NOMO-1 (cell line): ENCODE data around the gene GLIS1.
"Not testable (repeated sequence)": the region's sequence is repeated elsewhere in the genome, so short reads cannot be mapped to it uniquely, and the experiment has no call there.

Experiments used
- DNase-seq, 2 experiments: peaks; one replicate each; lab custom pipeline; 2025; ENCODE audit not compliant: unreplicated experiment in 2 of 2; lab: John Stamatoyannopoulos, UW

Gene GLIS1

DNA sequence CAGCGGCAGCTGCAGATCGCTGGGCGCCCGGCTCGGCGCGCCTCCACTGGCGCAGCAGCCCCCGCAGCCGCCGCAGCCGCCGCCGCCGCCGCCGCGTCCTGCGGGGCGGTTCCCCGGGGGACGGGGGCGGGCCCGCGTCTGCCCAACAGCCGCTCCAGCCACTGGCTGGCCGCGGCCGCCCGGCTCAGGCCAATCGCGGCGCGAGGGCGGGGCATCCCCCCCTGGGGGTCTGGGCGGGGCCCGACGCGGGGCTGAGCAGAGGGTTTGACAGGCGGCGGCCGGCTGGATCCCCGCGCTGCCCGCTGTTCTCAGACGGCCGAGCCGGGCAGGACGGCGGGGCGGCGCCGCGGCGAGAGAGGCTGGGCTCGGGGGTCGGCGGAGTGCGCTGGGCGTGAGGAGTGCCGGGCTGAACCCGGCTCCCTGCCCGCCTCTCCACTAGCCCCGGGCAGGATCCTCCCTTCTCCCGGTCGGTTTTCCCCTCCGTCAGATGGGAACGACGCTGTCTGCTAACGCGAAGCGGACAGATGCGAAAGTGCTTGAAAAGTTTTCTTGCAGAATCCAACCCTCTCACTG lies at the start of gene GLIS1:
GLIS1 (minus strand) TSS at position 56 of the 573 bp plus-strand sequence. CDS start 1,100 bp downstream, outside the sequence.
- DNase-seq: peak; percentile 58 to 72

DNA sequence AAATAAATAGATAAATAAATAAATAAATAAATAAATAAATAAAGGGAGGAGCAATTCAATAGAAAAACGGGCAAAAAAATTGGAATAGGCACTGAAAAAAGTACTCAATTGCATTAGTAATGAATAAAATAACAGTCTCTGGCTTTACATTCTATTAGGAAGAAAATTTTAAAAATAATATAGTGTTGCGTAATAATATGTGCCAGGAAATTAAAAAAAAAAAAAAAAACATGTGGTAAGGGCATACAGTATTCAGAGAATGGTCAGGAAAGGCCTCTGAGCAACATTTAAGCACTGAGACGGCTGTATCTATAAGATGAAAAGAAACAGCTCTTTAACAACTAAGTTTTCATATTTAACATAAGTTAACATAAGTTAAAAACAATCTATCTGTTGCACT lies 48.7 kb upstream of the GLIS1 start:
- DNase-seq: no peak

DNA sequence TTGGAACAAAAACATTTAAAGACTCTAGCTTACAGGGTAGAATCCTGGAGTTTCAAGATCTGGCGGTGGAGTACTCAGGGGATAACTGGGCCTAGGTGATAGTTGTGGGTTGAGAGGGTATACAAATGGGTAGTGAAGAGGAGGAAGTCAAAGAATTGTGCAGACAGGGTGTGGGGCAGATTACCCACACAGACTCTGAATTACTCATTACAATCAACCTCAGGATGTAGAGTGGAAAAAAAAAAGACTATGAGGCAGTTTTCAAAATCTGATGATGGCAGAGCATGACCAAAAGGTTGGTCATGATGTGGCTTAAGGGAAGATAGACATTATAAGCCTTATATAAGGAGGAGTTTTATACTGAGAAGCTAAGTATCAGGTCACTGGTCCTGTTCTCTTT lies 44.1 kb upstream of the GLIS1 start:
- DNase-seq: no peak

- DNase-seq: no peak
Observed at GRCh38 chr1:53781654-53782053, 42.7 kb upstream of the GLIS1 start.

GRCh38 chr1:53777272-53777671 lies 38.3 kb upstream of the GLIS1 start:
- no peak for DNase-seq

DNA sequence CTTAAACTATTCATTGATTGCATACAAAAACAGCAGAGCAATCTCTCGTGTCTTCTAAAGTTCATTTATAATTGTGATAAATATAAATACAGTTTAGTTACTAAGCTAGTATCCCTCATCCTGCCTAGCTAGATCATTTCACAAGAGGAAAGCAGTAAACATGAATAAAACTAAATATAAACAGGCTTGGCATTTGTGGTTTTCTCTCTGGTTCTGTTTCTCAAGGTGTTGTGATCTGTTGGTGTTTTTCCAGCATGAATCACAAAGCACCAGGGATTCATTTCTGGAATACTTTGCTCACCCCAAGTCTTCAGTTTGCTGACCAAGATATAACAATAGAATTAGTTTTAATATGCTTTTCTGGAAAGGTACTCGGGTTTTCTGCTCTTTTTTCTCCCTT lies 32.7 kb upstream of the GLIS1 start:
- DNase-seq: no peak

DNA sequence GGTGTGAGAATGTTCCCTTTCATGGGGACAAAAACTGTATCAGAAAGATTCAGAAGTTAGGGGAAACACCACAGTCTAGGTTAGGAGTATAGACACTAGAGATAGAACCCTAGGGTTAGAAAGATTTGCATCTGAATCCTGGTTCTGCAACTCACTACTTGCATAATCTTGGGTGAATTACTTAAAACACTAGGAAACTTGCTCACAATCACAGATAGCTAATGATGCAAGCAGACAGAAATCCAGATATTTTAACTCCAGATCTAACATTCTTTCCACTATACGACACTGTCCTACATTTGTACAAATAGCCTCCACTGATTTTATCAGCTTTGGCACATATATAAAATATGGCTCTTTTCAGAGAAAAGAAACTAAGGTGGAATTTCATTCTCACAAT lies 30.8 kb upstream of the GLIS1 start:
- DNase-seq: no peak

GRCh38 chr1:53769184-53769583 lies 30.2 kb upstream of the GLIS1 start:
- no peak for DNase-seq

DNA sequence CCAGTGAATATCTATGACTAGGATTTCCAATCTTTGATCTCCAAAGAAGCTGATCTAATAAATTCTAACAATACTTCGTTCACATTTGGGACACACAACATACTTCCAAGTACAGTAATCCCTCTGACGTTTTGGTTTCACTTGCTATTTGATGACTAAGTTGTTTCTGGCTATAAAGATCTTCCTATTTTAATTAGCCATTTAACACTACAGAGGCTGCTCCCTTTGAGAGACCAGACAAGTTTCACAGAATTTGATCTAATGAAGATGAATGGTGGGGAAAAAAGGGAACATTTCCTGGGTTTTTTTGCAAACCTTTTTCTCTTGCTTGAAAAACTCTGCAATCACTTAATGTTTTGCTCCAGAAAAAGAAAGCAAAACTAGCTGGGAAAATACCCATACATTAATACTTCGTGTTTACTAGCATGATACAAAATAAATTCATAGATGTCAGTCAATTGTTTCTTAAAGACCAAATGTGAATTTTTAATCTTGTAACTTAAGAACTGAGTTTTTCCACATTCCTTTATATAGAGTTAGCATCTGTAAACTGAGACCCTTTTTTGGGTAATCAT lies 28.0 kb upstream of the GLIS1 start:
- DNase-seq: no peak

DNA sequence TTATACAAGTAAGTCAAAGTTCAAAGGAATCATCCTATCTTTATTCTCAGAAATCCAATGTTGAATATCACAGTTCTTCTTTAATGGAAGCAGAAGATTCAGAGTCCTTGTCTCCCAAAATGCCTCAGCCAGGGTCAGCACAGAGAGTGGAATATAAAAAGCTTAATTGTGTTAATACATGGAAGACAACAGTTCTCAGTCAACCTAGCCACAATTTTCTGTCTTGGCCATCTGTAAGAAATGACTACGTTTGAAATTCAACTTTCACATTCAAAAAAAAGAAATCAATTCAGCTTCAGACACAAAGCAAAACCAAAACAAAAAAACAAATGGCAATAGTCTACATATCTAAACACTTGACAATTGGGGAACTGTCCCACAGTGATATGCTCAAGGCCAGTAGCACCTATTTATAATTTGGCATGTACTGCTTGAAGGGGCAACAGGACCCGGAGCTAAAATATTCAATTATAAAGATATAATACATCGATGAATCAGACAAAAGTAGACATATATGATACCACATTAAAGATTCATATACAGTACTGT lies 27.3 kb upstream of the GLIS1 start:
- DNase-seq: no peak

DNA sequence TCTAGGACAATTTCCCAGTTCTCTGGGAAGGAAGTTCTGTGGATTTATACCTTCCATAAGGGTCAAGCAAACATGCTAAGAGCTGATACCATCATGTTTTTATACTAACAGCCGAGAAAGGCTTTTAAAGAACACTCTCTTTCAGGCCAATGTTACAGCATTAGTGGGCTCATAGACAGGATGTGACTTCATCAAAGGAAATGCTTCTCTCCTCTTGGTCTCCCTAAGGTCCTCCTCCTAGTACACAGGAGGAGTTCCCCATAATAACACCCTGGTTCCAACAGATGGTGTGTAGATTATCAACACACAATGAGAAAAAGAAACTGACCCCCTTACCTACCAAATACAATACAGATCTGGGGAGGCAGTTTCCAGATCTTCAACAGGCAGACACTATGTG lies 26.7 kb upstream of the GLIS1 start:
- DNase-seq: no peak

- DNase-seq: no peak
Observed at GRCh38 chr1:53763911-53764310, 24.9 kb upstream of the GLIS1 start.

DNA sequence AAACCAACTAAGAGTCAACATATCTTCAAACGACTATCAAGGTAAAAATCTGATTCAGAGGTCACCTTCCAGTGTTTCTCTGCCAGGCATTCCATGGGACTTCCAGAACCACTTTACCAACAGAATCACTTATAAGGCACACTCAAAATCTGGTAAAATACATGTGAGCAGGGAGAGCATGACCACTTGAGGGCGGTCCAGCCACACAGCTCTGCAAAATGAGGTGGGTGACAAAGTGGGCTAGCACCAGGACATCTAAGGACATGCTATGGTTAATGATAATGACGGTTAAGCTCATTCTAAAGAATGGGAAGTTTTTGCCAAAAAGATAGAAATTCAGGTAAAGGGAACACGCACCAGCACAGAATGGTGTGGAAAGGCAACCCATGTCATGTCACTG lies 24.5 kb upstream of the GLIS1 start:
- no peak for DNase-seq

GRCh38 chr1:53760497-53760896 lies 21.5 kb upstream of the GLIS1 start:
- DNase-seq: not testable (repeated sequence)

- no peak for DNase-seq
Observed at GRCh38 chr1:53755874-53756273, 16.9 kb upstream of the GLIS1 start.

GRCh38 chr1:53754484-53755312 lies 15.7 kb upstream of the GLIS1 start:
- DNase-seq: peak in 1 of 2 experiments; percentile 38

GRCh38 chr1:53752281-53752680 lies 13.3 kb upstream of the GLIS1 start:
- no peak for DNase-seq

GRCh38 chr1:53747841-53748240 lies 8.9 kb upstream of the GLIS1 start:
- no peak for DNase-seq

GRCh38 chr1:53740621-53741105 lies 1.7 kb upstream of the GLIS1 start:
- DNase-seq: no peak

GRCh38 chr1:53738205-53739108 lies 507 bp downstream of the GLIS1 start:
- DNase-seq: no peak
